Urothelium cell line (cell line): Measurements from ENCODE around the gene CLDN20.
"Not testable (repeated sequence)": the region's sequence is repeated elsewhere in the genome, so short reads cannot be mapped to it uniquely, and the experiment has no call there.

ENCODE experiments used
- DNase-seq: peaks from one replicate; pipeline ENCODE4 v3.0.0; 2011; ENCODE audit warnings: low spot score, mixed read lengths
- FAIRE-seq: peaks from 2 replicates; lab custom pipeline; 2011; peaks lifted over from hg19 to GRCh38; lab: Jason Lieb, UNC

CLDN20 gene, protein sequence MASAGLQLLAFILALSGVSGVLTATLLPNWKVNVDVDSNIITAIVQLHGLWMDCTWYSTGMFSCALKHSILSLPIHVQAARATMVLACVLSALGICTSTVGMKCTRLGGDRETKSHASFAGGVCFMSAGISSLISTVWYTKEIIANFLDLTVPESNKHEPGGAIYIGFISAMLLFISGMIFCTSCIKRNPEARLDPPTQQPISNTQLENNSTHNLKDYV

GRCh38 chr6:155263373-155264063 lies at the start of gene CLDN20:
Gene CLDN20, plus strand, starts transcription at chr6:155264013. Its CDS starts 11,707 bp downstream, at chr6:155275720.
- no peak for DNase-seq
- no peak for FAIRE-seq

- DNase-seq (no peak), FAIRE-seq (no peak)
Measured at GRCh38 chr6:155215906-155216305, 47.9 kb upstream of the CLDN20 start.

DNA sequence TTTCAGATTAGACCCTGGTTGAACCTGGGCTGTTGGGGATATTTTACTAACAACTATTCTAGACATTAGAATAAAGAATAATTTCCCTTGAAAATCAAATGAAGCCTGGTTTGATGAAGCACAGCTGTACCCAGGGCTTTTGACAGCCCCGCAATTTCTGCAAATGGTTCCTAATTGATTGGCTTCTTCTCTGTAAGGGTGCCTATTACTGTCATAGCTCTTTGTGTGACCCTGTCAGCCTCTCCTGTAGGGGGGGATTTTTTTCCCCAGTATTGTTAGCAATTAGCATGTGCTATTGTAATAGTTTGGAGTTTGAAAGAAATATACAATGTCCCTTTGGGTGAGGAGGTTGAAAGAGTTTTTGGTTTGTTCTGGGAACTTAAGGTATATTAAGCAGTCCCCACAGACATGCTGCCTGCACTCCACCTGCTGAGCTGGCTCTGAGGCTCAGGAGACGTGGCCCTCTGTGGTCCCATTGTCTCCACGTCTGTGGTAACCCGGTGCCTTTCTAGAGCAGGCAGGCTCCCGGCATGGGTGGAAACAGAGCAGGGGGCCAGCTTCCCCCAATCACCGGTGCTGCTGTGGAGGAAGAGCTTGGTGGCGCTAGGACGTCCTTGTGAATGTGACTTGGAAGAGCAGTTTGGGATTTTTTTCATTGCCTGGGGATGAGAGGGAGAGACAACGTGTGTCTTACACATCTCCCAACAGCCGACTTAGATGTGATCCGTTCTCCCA lies 47.3 kb upstream of the CLDN20 start:
- DNase-seq (no peak), FAIRE-seq (no peak)

GRCh38 chr6:155218711-155219110 lies 45.1 kb upstream of the CLDN20 start:
- FAIRE-seq, DNase-seq: not testable (repeated sequence)

DNA sequence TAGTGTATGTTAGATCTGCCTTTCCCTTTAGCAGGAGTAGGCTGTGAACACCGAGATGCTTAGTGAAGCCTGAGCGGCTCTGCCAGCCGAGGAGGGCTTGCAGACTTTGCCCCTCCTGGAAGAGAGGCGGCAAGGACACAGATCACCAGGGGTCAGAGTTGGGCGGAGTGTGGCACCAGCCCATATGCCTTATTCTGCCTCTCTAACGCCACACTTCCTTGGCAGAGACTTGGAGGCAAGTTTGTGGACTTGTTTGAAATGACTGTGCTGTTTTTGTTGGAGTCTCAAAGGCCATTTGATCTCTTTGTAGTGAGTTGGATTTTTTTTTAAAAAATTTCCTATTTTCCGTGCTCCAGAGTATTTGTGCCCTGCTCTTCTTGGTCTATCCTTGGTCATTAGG lies 44.5 kb upstream of the CLDN20 start:
- no peak for DNase-seq

GRCh38 chr6:155219858-155220301 lies 43.9 kb upstream of the CLDN20 start:
- DNase-seq (no peak), FAIRE-seq (no peak)

More for the DNA sequence above, 44.5 kb upstream of the CLDN20 start:
- no peak for FAIRE-seq

DNA sequence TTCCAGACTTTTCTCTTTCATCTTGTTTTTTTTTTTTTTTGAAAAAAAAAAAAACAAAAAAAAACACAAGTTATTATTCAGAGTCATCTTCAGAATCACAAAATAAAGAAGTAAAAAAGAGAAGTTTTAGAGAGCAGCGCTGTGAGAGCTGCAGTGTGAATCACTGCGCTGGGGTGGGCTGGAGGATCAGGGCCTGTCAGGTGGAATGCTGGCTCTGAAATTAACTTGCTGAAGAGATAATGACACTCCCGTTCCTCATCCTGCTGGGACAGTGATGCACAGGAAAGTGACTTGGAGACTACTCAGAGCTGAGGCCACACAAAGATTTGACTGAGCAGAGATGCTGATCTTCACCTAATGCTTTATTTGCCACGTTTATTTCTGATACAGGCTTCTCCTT lies 42.7 kb upstream of the CLDN20 start:
- FAIRE-seq (no peak), DNase-seq (no peak)

DNA sequence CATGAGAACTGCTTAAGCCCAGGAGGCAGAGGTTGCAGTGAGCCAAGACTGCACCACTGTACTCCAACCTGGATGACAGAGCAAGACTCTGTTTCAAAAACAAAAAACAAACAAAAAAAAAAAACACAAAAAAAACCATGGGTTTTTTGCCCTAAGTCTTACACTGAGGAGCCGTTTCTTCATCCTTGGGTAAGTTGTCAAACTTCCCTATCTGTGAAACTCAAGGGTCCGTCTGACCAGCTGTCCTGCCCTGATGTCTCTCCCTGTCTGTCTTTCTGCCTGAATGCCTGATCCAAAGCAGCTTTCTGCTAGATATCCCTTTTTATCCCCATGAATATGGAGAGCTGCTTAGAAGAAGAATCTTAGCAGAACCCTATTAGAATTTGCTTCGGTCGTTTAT lies 41.3 kb upstream of the CLDN20 start:
- no peak for DNase-seq
- FAIRE-seq, result no peak

DNA sequence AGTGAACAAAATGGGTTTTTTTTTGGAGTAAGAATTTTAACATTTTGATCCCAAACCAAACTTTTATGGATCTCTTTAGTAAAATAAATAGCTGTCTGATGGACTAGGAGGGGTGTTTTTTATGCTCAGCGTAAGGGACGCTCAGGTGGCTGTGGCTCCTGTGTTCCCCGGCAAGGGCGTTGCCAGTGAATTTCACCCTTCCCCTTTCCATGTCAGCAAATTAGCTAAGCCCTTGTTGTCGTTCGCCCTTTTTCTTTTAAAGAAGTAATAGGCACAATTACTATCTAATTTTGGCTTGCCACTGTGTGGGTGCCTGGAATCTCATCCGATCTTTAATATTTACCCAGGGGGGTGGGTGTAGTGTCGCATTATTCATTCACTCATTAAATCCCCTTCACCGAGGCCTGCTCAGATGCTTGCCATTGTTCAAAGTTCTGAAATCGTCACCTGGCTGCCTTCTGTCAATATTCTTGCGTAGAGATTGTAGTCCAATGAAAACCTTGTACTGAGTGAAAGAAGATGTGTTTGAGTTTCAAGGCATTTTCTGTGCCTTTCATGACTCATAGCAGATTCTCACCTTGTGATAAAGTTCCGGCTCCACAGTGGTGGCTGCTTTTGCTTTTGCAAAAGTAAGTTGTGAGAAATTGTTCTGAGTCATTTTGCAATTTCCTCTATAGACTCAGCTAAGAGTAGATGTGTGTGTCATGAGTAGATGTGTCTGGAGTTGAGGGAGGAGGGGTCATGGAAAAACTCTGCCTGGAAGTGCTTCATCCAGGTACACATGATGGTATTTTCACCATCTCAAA lies 40.0 kb upstream of the CLDN20 start:
- FAIRE-seq (no peak), DNase-seq (peak; percentile 61)

GRCh38 chr6:155224618-155225017 lies 39.2 kb upstream of the CLDN20 start:
- no peak for DNase-seq
- FAIRE-seq, result no peak

GRCh38 chr6:155227046-155227445 lies 36.8 kb upstream of the CLDN20 start:
- no peak for DNase-seq

GRCh38 chr6:155228546-155229166 lies 35.2 kb upstream of the CLDN20 start:
- FAIRE-seq (no peak), DNase-seq (no peak)

More at GRCh38 chr6:155227046-155227445, 36.8 kb upstream of the CLDN20 start:
- no peak for FAIRE-seq

DNA sequence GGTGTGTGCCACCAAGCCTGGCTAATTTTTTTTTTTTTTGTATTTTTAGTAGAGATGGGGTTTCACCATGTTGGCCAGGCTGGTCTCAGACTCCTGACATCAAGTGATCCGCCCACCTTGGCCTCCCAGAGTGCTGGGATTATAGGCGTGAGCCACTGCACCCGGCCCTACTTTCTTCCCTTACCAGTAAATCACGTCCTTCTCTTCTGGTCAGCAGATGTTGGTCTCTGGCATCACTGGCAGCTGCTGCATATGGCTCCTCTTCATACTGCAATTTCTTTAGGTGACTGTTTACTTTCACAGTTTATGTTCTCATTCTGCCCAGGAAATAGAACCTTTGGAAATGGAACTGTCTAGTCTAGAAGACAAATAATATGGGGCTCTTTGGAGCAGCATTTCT lies 32.8 kb upstream of the CLDN20 start:
- FAIRE-seq, DNase-seq: not testable (repeated sequence)

DNA sequence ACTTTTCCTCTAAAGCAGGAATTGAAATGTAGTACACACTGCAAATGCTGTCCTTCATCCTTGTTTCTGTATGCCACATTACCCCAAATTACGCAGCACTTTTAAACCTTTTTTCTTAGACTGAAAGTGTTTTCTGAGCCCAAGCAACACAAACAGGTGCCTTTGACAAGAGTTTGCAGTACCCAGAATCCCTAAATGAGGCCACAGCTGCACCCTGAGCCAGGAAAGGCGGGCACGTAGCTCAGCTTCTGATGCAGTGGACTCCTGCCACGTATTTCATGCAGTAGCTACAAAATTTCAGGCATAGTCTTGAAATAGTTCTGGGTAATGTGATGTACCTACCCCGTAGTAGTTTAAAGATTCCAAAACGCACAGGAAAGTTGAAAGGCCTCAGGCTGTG lies 31.0 kb upstream of the CLDN20 start:
- no peak for DNase-seq
- no peak for FAIRE-seq

DNA sequence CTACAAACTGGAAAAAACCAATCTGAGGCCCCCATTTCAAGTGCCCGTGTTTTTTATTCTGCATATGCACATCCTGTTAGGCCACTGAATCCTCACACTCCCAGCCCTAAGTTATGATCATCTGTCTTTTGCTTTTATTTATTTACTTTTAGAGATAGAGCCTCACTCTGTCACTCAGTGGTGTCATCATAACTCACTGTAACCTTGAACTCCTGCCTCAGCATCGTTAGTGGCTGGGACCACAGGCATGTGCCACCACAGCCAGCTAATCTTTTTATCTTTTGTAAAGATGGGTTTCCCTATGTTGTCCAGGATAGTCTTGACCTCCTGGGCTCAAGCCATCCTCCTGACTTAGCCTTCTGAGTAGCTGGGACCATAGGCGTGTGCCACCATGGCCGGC lies 29.6 kb upstream of the CLDN20 start:
- no peak for FAIRE-seq

DNA sequence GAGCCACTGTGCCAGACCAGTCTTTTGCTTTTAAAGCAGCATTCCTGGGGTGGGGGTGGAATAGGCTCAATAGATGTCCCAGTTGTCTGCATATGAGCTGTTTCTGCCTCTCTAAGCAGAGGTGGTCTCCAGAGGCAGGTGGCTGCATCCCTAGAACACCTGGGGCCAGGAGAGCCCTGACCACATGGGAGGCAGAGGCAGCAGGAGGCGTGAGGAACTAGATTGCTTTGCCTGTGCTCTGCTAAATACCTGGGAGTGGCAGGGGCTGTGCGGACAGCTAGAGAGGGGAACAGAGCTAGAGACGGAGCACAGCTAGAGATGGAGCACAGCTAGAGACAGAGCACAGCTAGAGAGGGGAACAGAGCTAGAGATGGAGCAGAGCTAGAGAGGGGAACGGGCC lies 29.1 kb upstream of the CLDN20 start:
- FAIRE-seq (no peak), DNase-seq (no peak)

More for the DNA sequence above, 29.6 kb upstream of the CLDN20 start:
- no peak for DNase-seq

- DNase-seq (no peak), FAIRE-seq (no peak)
Measured at GRCh38 chr6:155235087-155235486, 28.7 kb upstream of the CLDN20 start.

DNA sequence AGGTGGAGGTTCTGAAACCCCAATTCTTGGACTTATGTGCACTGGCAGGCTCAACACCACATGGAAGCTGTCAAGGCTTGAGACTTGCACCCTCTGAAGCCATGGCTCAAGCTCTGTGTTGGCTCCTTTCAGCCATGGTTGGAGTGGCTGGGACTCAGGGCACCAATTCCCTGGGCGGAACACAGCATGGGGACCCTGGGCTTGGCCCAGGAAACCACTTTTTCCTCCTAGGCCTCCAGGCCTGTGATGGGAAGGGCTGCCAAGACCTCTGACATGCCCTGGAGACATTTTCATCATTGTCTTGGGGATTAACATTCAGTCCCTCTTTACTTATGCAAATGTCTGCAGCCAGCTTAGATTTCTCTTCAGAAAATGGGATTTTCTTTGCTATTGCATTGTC lies 26.2 kb upstream of the CLDN20 start:
- FAIRE-seq, result no peak
- DNase-seq, result no peak

DNA sequence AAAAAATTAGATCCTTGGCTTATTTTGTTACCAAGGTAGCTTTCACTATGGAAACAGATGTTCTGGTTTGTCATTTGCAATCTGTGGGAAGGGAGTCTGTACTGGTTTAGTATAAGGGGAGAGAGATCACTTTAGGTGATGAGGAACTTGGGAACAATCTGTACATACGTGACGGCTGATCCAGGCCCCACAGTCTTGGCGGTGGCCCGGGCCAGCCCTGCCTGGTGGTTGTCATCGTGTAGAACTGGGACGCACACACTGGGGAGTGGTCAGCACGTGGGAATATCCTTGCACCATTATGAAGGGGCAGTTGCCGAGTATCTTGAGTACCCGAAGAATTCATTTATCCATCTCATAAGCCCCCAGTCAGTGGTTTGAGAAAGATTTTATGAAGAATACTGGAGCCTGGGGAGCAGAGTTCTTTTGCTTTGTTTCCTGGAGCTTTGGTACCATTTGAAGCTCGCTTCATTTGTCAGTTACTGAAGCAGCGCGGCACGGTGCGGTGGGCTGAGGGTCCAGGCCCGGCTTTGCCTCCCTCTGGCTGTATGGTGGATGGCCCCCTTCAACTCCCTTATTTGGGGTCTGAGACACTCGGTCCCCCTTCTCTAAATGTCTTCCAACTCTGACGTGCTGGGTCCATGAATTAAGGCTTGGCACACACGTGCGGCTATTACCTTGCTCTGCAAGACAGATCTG lies 22.8 kb upstream of the CLDN20 start:
- no peak for DNase-seq
- no peak for FAIRE-seq

DNA sequence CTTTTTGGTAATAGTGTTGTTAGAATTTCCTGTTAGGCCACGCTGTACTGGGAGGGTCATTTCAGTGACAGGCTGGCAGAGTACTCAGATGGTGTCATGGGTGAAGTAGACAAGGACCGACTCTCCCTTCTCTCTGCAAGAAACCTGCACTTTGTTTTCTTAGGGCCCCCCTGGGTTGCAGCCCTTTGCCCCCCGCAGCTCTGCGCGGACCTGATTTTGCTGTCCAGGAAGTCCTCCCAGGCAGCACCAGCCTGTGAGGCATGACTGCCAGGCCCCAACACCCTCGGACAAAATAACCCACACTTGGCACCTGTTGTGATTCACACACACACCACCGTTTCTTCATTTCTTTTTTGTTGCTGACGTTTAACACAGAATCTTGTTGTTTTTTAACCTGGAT lies 21.8 kb upstream of the CLDN20 start:
- FAIRE-seq, result no peak
- DNase-seq, result no peak
